ENCODE measurements around the gene ATP10B.

DNA sequence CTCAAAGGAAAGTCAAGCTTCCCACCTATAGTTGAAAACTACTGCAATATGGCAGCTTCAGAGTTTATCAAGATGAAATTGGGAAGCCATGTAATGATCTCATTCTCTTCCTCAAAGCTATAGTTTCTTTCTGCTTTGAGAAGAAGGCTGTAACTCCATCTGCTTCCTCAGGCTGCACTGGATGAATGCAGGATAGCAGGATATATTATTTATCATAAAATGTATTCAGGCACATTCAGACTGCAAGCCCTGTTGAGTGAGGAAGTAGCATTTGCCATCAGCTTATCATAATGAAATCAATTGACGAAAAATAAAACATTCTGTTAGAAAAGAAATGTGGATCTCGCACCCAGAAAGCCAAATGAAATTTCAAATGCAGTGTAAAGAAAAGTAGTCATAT, 560 bp downstream of the ATP10B start:
- TF ChIP-seq ZNF572 (CRISPR knock-in tag; IDR thresholded peaks at IDR 0.05) (no peak), ZKSCAN8 (CRISPR knock-in tag; IDR thresholded peaks at IDR 0.05; ENCODE audit: borderline replicate concordance) (no peak), RORA (CRISPR knock-in tag; IDR thresholded peaks at IDR 0.05) (no peak), JUNB (CRISPR knock-in tag; IDR thresholded peaks at IDR 0.05; ENCODE audit: borderline replicate concordance) (no peak)
